Endothelial cell of umbilical vein (primary cell): Measurements from ENCODE around the gene WDR5.

Experiments used
- CTCF ChIP-seq, 2 donors: IDR thresholded peaks; 1 replicate in 1 of 2; 2 replicates in 1 of 2; pipeline ENCODE4 v1.5.1; 2011; ENCODE audit warnings: low read length in 2 of 2, mild to moderate bottlenecking in 2 of 2, moderate library complexity in 2 of 2, control low read depth in 1 of 2, inconsistent platforms in 1 of 2, low read depth in 1 of 2; ENCODE audit not compliant: insufficient read depth in 1 of 2; ENCODE audit errors: extremely low read depth in 1 of 2
- EZH2 ChIP-seq: IDR thresholded peaks from 2 replicates; pipeline ENCODE4 v1.6.1; 2012; ENCODE audit warnings: borderline replicate concordance, low read depth, mild to moderate bottlenecking, moderate library complexity, low read length, inconsistent platforms; ENCODE audit not compliant: severe bottlenecking
- GATA2 ChIP-seq: IDR thresholded peaks from 2 replicates; pipeline ENCODE4 v1.7.0; 2011; ENCODE audit warnings: low read depth, mild to moderate bottlenecking, moderate library complexity, mixed read lengths, low read length; ENCODE audit not compliant: insufficient read length, insufficient read depth
- JUN ChIP-seq: IDR thresholded peaks from 2 replicates; pipeline ENCODE4 v1.6.1; 2011; ENCODE audit warnings: borderline replicate concordance, low read depth; ENCODE audit not compliant: insufficient read length, insufficient read depth
- MAX ChIP-seq: IDR thresholded peaks from 2 replicates; pipeline ENCODE4 v1.6.1; 2011; ENCODE audit not compliant: insufficient read depth, insufficient read length
- MYC ChIP-seq: IDR thresholded peaks from one replicate; pipeline ENCODE4 v1.6.1; 2011; ENCODE audit warnings: mild to moderate bottlenecking, low read depth, low read length
- POLR2A ChIP-seq: IDR thresholded peaks from 2 replicates; pipeline ENCODE4 v1.6.1; 2012; ENCODE audit warnings: low read depth, mild to moderate bottlenecking, control low read depth, low read length
- POLR2AphosphoS5 ChIP-seq: IDR thresholded peaks from 2 replicates; pipeline ENCODE4 v1.6.1; 2012; ENCODE audit warnings: low read depth, mild to moderate bottlenecking, control low read depth, low read length, moderate library complexity; ENCODE audit not compliant: insufficient read depth

DNA sequence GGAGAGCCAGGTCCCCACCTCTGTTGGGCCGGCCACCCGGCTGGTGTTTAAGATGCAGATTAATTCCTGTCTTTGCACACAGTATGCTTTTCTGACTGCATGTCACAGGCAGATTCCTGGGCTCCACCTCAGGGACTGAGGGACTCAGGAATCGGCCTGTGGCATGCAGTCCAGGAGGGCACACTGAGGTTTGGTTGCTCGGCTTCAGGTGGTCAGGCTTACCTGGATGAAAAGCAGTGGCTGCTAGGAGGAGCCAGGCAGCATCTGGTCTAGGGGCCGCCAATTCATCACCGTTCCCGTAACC is 1.1 kb downstream of the WDR5 start:
- TF ChIP-seq POLR2AphosphoS5 (no peak), CTCF (IDR thresholded peaks at IDR 0.05; ENCODE audit: extremely low read depth in 1 of 2, insufficient read depth in 1 of 2, low read depth in 1 of 2, low read length in 2 of 2) (no peak), POLR2A (no peak), EZH2 (no peak), JUN (no peak), MAX (no peak), GATA2 (no peak), MYC (no peak)
